ENCODE results near the gene ZC3H7B. TPM values are rescaled to one million over a fixed set of nuclear protein-coding genes. Genes with fewer than 3 reads are reported as not detected.

Gene ZC3H7B
- total RNA-seq, 4 donors from 2014 or later, result 39.0 to 65.2 (median 39.5) TPM

DNA sequence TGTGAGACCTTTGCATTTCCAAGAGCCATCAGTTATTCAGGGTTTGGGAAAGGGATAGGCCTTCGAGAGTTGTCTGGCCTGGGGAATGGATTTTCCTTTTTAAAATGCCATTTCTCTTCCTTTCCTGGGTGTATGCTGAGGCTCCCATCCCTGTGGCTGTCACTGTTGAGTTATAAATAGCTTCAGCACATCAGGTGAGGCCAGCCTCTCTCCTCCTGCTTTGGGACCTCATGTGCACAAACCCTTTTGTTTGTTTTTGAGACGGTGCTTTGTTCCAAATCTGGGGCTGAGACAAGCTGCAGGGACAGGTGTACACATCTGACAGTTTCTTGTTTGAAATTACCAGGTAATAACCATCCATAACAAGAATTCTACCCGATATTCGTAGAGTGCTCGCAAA lies 81.8 kb downstream of the ZC3H7B start:
- TF ChIP-seq POLR2A (IDR thresholded peaks at IDR 0.05) (no peak), POLR2AphosphoS5 (IDR thresholded peaks at IDR 0.05) (no peak), EP300 (IDR thresholded peaks at IDR 0.05) (no peak)
- TF ChIP-seq, protein P1, sequence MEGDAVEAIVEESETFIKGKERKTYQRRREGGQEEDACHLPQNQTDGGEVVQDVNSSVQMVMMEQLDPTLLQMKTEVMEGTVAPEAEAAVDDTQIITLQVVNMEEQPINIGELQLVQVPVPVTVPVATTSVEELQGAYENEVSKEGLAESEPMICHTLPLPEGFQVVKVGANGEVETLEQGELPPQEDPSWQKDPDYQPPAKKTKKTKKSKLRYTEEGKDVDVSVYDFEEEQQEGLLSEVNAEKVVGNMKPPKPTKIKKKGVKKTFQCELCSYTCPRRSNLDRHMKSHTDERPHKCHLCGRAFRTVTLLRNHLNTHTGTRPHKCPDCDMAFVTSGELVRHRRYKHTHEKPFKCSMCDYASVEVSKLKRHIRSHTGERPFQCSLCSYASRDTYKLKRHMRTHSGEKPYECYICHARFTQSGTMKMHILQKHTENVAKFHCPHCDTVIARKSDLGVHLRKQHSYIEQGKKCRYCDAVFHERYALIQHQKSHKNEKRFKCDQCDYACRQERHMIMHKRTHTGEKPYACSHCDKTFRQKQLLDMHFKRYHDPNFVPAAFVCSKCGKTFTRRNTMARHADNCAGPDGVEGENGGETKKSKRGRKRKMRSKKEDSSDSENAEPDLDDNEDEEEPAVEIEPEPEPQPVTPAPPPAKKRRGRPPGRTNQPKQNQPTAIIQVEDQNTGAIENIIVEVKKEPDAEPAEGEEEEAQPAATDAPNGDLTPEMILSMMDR (IDR thresholded peaks at IDR 0.05), result no peak
- 22 to 50% methylated on average over 1 to 5 of the region's 5 CpGs for WGBS, 2 donors (ENCODE audit: low coverage in 1 of 2)

DNA sequence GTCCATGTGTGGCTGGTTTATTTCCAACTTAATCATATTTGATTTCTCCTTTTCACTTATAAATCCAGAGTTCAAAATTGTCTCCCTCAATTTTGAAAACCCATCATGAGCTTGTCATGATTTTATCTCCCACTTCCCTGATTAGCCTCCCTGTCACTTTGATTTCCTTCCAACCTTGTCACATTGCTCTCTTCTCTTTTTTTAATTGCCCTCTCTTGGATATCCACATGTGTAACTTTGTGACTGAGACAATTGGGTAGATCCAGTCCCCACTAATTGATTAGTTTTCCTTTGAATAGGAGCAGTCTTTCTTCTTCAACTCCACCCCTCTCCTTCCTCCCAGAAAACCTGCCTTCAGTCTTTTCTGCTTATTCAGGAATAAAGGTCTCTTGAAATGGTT lies 82.8 kb downstream of the ZC3H7B start:
- H3K36me3 ChIP-seq, result peaks cover 0 to 32% of the 10 kb centered on the region in 2 donors
- H3K9me3 ChIP-seq, result no peaks in the 10 kb centered on the region
- TF ChIP-seq EP300 (IDR thresholded peaks at IDR 0.05) (no peak), POLR2A (IDR thresholded peaks at IDR 0.05) (no peak), POLR2AphosphoS5 (IDR thresholded peaks at IDR 0.05) (no peak)
- TF ChIP-seq, protein P1 (IDR thresholded peaks at IDR 0.05), result no peak
- H3K4me3 ChIP-seq, result no peak overlapping the region
- peaks cover 3 to 69% (median 16%) of the 10 kb centered on the region in 3 donors for H3K4me1 ChIP-seq
- peak overlapping the region in 3 of 4 donors; percentile 99 to 100 (median 100) for H3K27ac ChIP-seq
- ATAC-seq, result no peak
- H3K27me3 ChIP-seq, result no peaks in the 10 kb centered on the region

More for the DNA sequence above, 81.8 kb downstream of the ZC3H7B start:
- ATAC-seq, result no peak
- no peaks in the 10 kb centered on the region for H3K9me3 ChIP-seq
- no peaks in the 10 kb centered on the region for H3K27me3 ChIP-seq
- peak overlapping the region; percentile 55 to 91 for H3K4me3 ChIP-seq
- H3K36me3 ChIP-seq, result peaks cover 0 to 22% of the 10 kb centered on the region in 2 donors
- peaks cover 3 to 79% (median 16%) of the 10 kb centered on the region in 3 donors for H3K4me1 ChIP-seq
- H3K27ac ChIP-seq, result peak overlapping the region; percentile 96 to 100 (median 100)

DNA sequence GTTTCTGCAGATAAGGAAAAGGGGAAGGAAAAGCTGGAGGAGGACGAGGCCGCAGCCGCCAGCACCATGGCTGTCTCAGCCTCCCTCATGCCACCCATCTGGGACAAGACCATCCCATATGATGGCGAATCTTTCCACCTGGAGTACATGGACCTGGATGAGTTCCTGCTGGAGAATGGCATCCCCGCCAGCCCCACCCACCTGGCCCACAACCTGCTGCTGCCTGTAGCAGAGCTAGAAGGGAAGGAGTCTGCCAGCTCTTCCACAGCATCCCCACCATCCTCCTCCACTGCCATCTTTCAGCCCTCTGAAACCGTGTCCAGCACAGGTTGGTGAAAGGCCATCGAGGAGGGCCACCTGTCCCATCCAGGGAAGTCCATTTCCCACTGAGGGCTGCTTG lies 86.0 kb downstream of the ZC3H7B start:
- no peak for ATAC-seq
- H3K4me3 ChIP-seq, result no peak overlapping the region
- 85% methylated on average over 3 of the region's 7 CpGs; no CpG with 5 or more reads in 1 of the 2 donors for WGBS, 2 donors (ENCODE audit: low coverage in 1 of 2)
- H3K27me3 ChIP-seq, result no peaks in the 10 kb centered on the region
- TF ChIP-seq POLR2AphosphoS5 (IDR thresholded peaks at IDR 0.05) (no peak), POLR2A (IDR thresholded peaks at IDR 0.05) (no peak), EP300 (IDR thresholded peaks at IDR 0.05) (no peak)
- TF ChIP-seq, protein P1 (IDR thresholded peaks at IDR 0.05), result no peak
- peaks cover 0 to 61% (median 8%) of the 10 kb centered on the region in 3 donors for H3K4me1 ChIP-seq
- peak overlapping the region in 1 of 4 donors; percentile 11 for H3K27ac ChIP-seq
- H3K36me3 ChIP-seq, result peaks cover 0 to 64% of the 10 kb centered on the region in 2 donors
- no peaks in the 10 kb centered on the region for H3K9me3 ChIP-seq

DNA sequence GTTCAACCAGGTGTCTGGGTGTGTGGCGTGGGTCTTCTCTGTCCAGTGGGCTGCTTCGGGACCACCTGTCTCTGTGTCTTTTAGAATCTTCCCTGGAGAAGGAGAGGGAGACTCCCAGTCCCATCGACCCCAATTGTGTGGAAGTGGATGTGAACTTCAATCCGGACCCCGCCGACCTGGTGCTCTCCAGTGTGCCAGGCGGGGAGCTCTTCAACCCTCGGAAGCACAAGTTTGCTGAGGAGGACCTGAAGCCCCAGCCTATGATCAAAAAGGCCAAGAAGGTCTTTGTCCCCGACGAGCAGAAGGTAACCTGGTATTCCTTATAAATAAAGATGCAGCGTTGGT lies 92.7 kb downstream of the ZC3H7B start:
- H3K9me3 ChIP-seq, result no peaks in the 10 kb centered on the region
- H3K4me1 ChIP-seq, result peaks cover 0 to 46% (median 8%) of the 10 kb centered on the region in 3 donors
- TF ChIP-seq, protein P1 (IDR thresholded peaks at IDR 0.05), result no peak
- TF ChIP-seq POLR2A (IDR thresholded peaks at IDR 0.05) (no peak), EP300 (IDR thresholded peaks at IDR 0.05) (no peak), POLR2AphosphoS5 (IDR thresholded peaks at IDR 0.05) (no peak)
- H3K27ac ChIP-seq, result peak overlapping the region; percentile 30 to 79 (median 68)
- H3K4me3 ChIP-seq, result no peak overlapping the region
- peak; percentile 4 for ATAC-seq
- H3K27me3 ChIP-seq, result no peaks in the 10 kb centered on the region
- H3K36me3 ChIP-seq, result peaks cover 0 to 90% of the 10 kb centered on the region in 2 donors
- 76% methylated on average over 3 of the region's 11 CpGs; no CpG with 5 or more reads in 1 of the 2 donors for WGBS, 2 donors (ENCODE audit: low coverage in 1 of 2)

DNA sequence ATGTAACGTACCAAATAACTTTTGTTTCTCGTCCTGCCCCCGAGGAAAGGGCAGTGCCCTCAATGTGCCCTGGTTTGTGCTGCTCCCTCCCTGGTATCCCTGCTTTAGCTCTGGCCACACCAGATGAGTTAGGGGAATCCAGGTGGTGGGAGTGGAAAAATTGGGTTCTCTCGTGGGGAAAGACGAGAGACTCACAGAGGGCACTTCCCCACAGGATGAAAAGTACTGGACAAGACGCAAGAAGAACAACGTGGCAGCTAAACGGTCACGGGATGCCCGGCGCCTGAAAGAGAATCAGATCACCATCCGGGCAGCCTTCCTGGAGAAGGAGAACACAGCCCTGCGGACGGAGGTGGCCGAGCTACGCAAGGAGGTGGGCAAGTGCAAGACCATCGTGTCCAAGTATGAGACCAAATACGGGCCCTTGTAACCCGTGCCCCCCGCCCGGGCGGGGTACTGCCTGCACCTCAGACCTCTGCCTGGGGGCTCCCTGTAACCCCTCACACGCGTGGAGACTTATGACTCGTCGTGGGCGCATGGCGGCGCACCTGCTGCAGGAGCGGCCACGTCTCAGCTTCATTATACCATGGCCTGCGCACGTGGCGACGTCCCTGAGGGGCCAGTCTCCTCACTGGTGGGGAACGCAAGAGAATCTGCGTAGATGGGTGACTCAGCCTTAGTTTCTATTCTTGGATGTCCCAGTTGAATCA lies 94.4 kb downstream of the ZC3H7B start:
- no peak overlapping the region for H3K4me3 ChIP-seq
- 92% methylated on average over 4 of the region's 37 CpGs; no CpG with 5 or more reads in 1 of the 2 donors for WGBS, 2 donors (ENCODE audit: low coverage in 1 of 2)
- H3K27me3 ChIP-seq, result no peaks in the 10 kb centered on the region
- no peaks in the 10 kb centered on the region for H3K9me3 ChIP-seq
- H3K36me3 ChIP-seq, result peaks cover 0 to 84% of the 10 kb centered on the region in 2 donors
- H3K4me1 ChIP-seq, result peaks cover 0 to 46% (median 8%) of the 10 kb centered on the region in 3 donors
- H3K27ac ChIP-seq, result peak overlapping the region in 3 of 4 donors; percentile 64 to 79 (median 72)
- TF ChIP-seq POLR2A (IDR thresholded peaks at IDR 0.05) (no peak), EP300 (IDR thresholded peaks at IDR 0.05) (no peak), POLR2AphosphoS5 (IDR thresholded peaks at IDR 0.05) (no peak)
- TF ChIP-seq, protein P1 (IDR thresholded peaks at IDR 0.05), result no peak
- ATAC-seq, result no peak
